ENCODE results near the gene EXOC2.

DNA sequence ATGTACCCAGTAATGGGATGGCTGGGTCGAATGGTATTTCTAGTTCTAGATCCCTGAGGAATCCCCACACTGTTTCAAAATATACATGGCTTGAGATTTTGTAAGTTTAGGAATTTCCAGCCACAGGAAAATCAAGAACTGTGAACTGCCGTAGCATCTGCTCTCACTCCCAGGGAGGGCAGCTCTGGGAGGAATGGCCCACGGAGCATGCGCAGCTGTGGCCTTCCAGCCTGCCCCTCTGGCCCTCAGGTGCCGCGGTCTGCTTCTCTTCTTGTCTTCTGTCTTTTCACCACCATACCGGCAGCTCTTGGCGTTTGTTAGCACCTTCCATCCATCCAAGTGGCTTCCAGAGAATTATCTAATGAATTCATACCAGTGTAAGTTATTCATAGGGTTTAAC lies 19.9 kb upstream of the EXOC2 start:
- TF ChIP-seq, protein P1, sequence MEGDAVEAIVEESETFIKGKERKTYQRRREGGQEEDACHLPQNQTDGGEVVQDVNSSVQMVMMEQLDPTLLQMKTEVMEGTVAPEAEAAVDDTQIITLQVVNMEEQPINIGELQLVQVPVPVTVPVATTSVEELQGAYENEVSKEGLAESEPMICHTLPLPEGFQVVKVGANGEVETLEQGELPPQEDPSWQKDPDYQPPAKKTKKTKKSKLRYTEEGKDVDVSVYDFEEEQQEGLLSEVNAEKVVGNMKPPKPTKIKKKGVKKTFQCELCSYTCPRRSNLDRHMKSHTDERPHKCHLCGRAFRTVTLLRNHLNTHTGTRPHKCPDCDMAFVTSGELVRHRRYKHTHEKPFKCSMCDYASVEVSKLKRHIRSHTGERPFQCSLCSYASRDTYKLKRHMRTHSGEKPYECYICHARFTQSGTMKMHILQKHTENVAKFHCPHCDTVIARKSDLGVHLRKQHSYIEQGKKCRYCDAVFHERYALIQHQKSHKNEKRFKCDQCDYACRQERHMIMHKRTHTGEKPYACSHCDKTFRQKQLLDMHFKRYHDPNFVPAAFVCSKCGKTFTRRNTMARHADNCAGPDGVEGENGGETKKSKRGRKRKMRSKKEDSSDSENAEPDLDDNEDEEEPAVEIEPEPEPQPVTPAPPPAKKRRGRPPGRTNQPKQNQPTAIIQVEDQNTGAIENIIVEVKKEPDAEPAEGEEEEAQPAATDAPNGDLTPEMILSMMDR (IDR thresholded peaks at IDR 0.05; ENCODE audit: extremely low read depth in 1 of 2, insufficient read depth in 1 of 2, low read depth in 1 of 2, low read length in 2 of 2) = no peak
- TF ChIP-seq, protein P2, sequence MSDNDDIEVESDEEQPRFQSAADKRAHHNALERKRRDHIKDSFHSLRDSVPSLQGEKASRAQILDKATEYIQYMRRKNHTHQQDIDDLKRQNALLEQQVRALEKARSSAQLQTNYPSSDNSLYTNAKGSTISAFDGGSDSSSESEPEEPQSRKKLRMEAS (IDR thresholded peaks at IDR 0.05; ENCODE audit: insufficient read depth, insufficient read length) = no peak
